Heart left ventricle (tissue), 16 donors: ENCODE data around the gene CLEC16A. TPM values are rescaled to one million over a fixed set of nuclear protein-coding genes. Genes with fewer than 3 reads are reported as not detected.
"Not testable (repeated sequence)": the region's sequence is repeated elsewhere in the genome, so short reads cannot be mapped to it uniquely, and the experiment has no call there.

Source experiments
- ATAC-seq, 4 donors: fragments of 200-7000 bp; cut with Tn5 transposase; one replicate each; pipeline ENCODE4 v1.9.1; 2020 to 2022; ENCODE audit warnings: moderate library complexity in 4 of 4, mild to moderate bottlenecking in 3 of 4, moderate number of reproducible peaks in 1 of 4
- DNase-seq, 5 donors: peaks; one replicate each; pipeline ENCODE4 v3.0.0-alpha.2; 2020
- H3K27ac ChIP-seq, 12 donors: fragments of 200-600 bp; sonication (generic) in 4 of 12; one replicate each; pipeline versions ENCODE4 v1.5.0 to v1.8.0; 2016 to 2022; ENCODE audit warnings: mild to moderate bottlenecking in 2 of 12
- H3K27me3 ChIP-seq, 9 donors: fragments of 200-600 bp; sonication (generic) in 2 of 9; one replicate each; pipeline versions ENCODE4 v1.5.1 to v1.8.0; 2016 to 2022; ENCODE audit warnings: mild to moderate bottlenecking in 3 of 9
- H3K36me3 ChIP-seq, 9 donors: fragments of 200-600 bp; sonication (generic) in 2 of 9; one replicate each; pipeline versions ENCODE4 v1.5.0 to v1.8.0; 2018 to 2022; ENCODE audit warnings: mild to moderate bottlenecking in 2 of 9
- H3K4me1 ChIP-seq, 12 donors: fragments of 200-600 bp; sonication (generic) in 4 of 12; one replicate each; pipeline versions ENCODE4 v1.5.0 to v1.8.0; 2016 to 2022; ENCODE audit warnings: mild to moderate bottlenecking in 3 of 12
- H3K4me3 ChIP-seq, 12 donors: fragments of 200-600 bp; sonication (generic) in 4 of 12; one replicate each; pipeline versions ENCODE4 v1.5.0 to v1.8.0; 2017 to 2022; ENCODE audit warnings: mild to moderate bottlenecking in 9 of 12, moderate library complexity in 4 of 12
- H3K9me3 ChIP-seq, 12 donors: fragments of 200-600 bp; sonication (generic) in 4 of 12; one replicate each; pipeline versions ENCODE4 v1.5.0 to v1.8.0; 2016 to 2022; ENCODE audit warnings: mild to moderate bottlenecking in 1 of 12
- CTCF ChIP-seq, 12 donors: fragments of 200-600 bp; sonication (generic) in 4 of 12; IDR thresholded peaks; one replicate each; pipeline versions ENCODE4 v1.5.0 to v1.8.0; 2018 to 2022; ENCODE audit warnings: antibody characterized with exemption in 12 of 12, mild to moderate bottlenecking in 5 of 12
- POLR2A ChIP-seq, 2 donors: fragments of 450-650 bp; IDR thresholded peaks; one replicate each; pipeline ENCODE4 v1.6.1; 2017; ENCODE audit warnings: antibody characterized with exemption in 2 of 2, mild to moderate bottlenecking in 2 of 2, moderate library complexity in 2 of 2
- WGBS, 4 donors: extraction: QIAGEN DNeasy Blood & Tissue Kit in 2 of 4; methylation state at CpG; one replicate each; pipeline versions ENCODE4 v1.1.5 to v1.1.7; 2013 to 2018; 5-methylcytosine and 5-hydroxymethylcytosine counted together
- intact Hi-C, 10 donors: fragments of 100-400 bp; cut with DNase I; formaldehyde crosslinking; loops; one replicate each; pipeline versions ENCODE4 v1.11.1 to v1.14.2; 2022
- polyA plus RNA-seq, 2 donors: library from polyadenylated mRNA; stranded (reverse); fragments of 200-250 nt; gene quantifications; one replicate each; pipeline ENCODE4 v1.2.3, GENCODE V29; 2013
- total RNA-seq, 9 donors: library from RNA; depleted of rRNA in 2 of 9; stranded (reverse); fragments of >200 nt in 2 of 9; fragmentation: NEBNext Ultra II Directional in 3 of 9; extraction: Animal tissue kit (Norgen Biotek cat#: 25700) in 3 of 9; gene quantifications; one replicate each; pipeline versions ENCODE4 v1.1.0 to v1.2.4, GENCODE V29; 2016 to 2023
- donor health status: ischemic (EF 13 %, LVEDD 7.1; RV severe dilation, severe dysfunction).
- donor health status: healthy with polysubstance abuse.
- donor health status: DM: no; HTN: yes; CAD: no.
- donor health status: DM: no; HTN: no; CAD: no.
- donor health status: ischemic (EF 25% LVEDD 6.9; RV normal size, moderate dysfunction).
- donor health status: ischemic (EF 25% LVEDD 5.7; RV mildly dilated, moderate dysfunction).
- donor health status: healthy.
- donor health status: DM: yes; HTN: yes; CAD: no.
- donor health status: ischemic (EF 35%, LVEDD 5.7; RV mildly dilated, moderate dysfunction).
- donor health status: nonischemic (EF 11% LVEDD 7.7; RV severe dilation, severe dysfunction).
- donor health status: DM: yes; HTN: yes; CAD: no.
- donor health status: PGD.
- donor health status: ischemic (EF 29% LVEDD 5.4; RV normal size, mild dysfunction).
- donor health status: nonischemic (EF 23%, LVEDD 6.1; RV moderate dilation, normal function).

Gene CLEC16A
- total and polyA plus RNA-seq, 11 donors, result 13.8 to 41.1 (median 23.7) TPM

GRCh38 chr16:10927497-10928112, 16.8 kb upstream of the CLEC16A start:
- H3K9me3 ChIP-seq, result peaks cover 0 to 6% (median 0%) of the 10 kb centered on the region in 12 donors
- H3K27ac ChIP-seq, result no peak overlapping the region
- H3K4me3 ChIP-seq, result no peak overlapping the region
- DNase-seq, result no peak
- H3K27me3 ChIP-seq, result no peaks in the 10 kb centered on the region
- intact Hi-C loops, result loop anchor here in 3 of 10 donors (10.0 kb wide), 3 partner anchors 363 to 403 kb away; no protein-coding TSS in a partner anchor
- H3K36me3 ChIP-seq, result peaks cover 0 to 74% (median 48%) of the 10 kb centered on the region in 9 donors
- TF ChIP-seq CTCF (IDR thresholded peaks at IDR 0.05) (no peak), POLR2A (IDR thresholded peaks at IDR 0.05) (no peak)
- WGBS, 4 donors, result 94 to 98% (median 96%) methylated on average over 11 of the region's 11 CpGs
- H3K4me1 ChIP-seq, result peaks cover 3 to 47% (median 30%) of the 10 kb centered on the region in 12 donors
- no peak for ATAC-seq

GRCh38 chr16:10929097-10929496, 15.3 kb upstream of the CLEC16A start:
- not testable (repeated sequence) for H3K4me3 ChIP-seq, H3K9me3 ChIP-seq, H3K27me3 ChIP-seq, ATAC-seq, DNase-seq
- Histone ChIP-seq H3K36me3 (peaks cover 0 to 76% (median 55%) of the 10 kb centered on the region in 9 donors), H3K4me1 (peaks cover 0 to 50% (median 29%) of the 10 kb centered on the region in 12 donors), H3K27ac (peak overlapping the region in 1 of 12 donors; percentile 64)
- WGBS, 4 donors, result 77 to 86% (median 83%) methylated on average over 12 of the region's 12 CpGs
- intact Hi-C loops, result loop anchor here in 3 of 10 donors (10.0 kb wide), 3 partner anchors 364 to 404 kb away; no protein-coding TSS in a partner anchor

- no peak for TF ChIP-seq POLR2A (IDR thresholded peaks at IDR 0.05)
- TF ChIP-seq CTCF (IDR thresholded peaks at IDR 0.05), result no peak
- peaks cover 0 to 3% (median 0%) of the 10 kb centered on the region in 12 donors for H3K9me3 ChIP-seq
- peak in 3 of 4 donors; percentile 29 to 57 (median 47) for ATAC-seq
- peaks cover 0 to 67% (median 48%) of the 10 kb centered on the region in 9 donors for H3K36me3 ChIP-seq
- peak overlapping the region in 5 of 12 donors; percentile 5 to 64 (median 33) for H3K27ac ChIP-seq
- WGBS, 4 donors, result 58 to 66% (median 61%) methylated on average over 13 to 15 of the region's 15 CpGs
- H3K4me3 ChIP-seq, result no peak overlapping the region
- intact Hi-C loops, result loop anchor here in 3 of 10 donors (10.0 kb wide), 3 partner anchors 365 to 405 kb away; no protein-coding TSS in a partner anchor
- H3K4me1 ChIP-seq, result peaks cover under 1 to 52% (median 35%) of the 10 kb centered on the region in 12 donors
- DNase-seq, result peak in 1 of 5 donors; percentile 61
- no peaks in the 10 kb centered on the region for H3K27me3 ChIP-seq
Measured at GRCh38 chr16:10929853-10930754, 14.3 kb upstream of the CLEC16A start.

GRCh38 chr16:10930755-10931093, 13.6 kb upstream of the CLEC16A start:
- H3K4me3 ChIP-seq, result no peak overlapping the region
- no peak for ATAC-seq
- peaks cover 6 to 58% (median 41%) of the 10 kb centered on the region in 12 donors for H3K4me1 ChIP-seq
- 69 to 82% (median 78%) methylated on average over 1 to 2 of the region's 2 CpGs for WGBS, 4 donors
- H3K36me3 ChIP-seq, result peaks cover 0 to 61% (median 42%) of the 10 kb centered on the region in 9 donors
- H3K27ac ChIP-seq, result peak overlapping the region in 2 of 12 donors; percentile 33 to 64
- no peak for DNase-seq
- H3K27me3 ChIP-seq, result no peaks in the 10 kb centered on the region
- intact Hi-C loops, result no loop called here
- no peak for TF ChIP-seq POLR2A (IDR thresholded peaks at IDR 0.05)
- no peak for TF ChIP-seq CTCF (IDR thresholded peaks at IDR 0.05)
- H3K9me3 ChIP-seq, result no peaks in the 10 kb centered on the region
